Tibial artery (tissue), 4 donors: Measurements from ENCODE around the gene DNAH8.
A peak's percentile ranks its signal among the peaks of the same experiment; 100 is the strongest.

Source experiments
- DNase-seq, 2 donors: peaks; one replicate each; pipeline ENCODE4 v3.0.0-alpha.2; 2019
- H3K27ac ChIP-seq, 2 donors: fragments of 200-600 bp; sonication (generic) in 1 of 2; 1 replicate in 1 of 2; 2 replicates in 1 of 2; pipeline ENCODE4 v1.5.1; 2018 to 2019; ENCODE audit warnings: mild to moderate bottlenecking in 1 of 2
- H3K27me3 ChIP-seq, 2 donors: fragments of 200-600 bp; sonication (generic) in 1 of 2; one replicate each; pipeline versions ENCODE4 v1.5.1 to v1.6.0; 2016 to 2019
- H3K36me3 ChIP-seq, 3 donors: fragments of 200-600 bp; sonication (generic) in 2 of 3; one replicate each; pipeline ENCODE4 v1.5.1; 2016 to 2019; ENCODE audit warnings: mild to moderate bottlenecking in 2 of 3
- H3K4me1 ChIP-seq, 4 donors: fragments of 200-600 bp; sonication (generic) in 2 of 4; 1 replicate in 3 of 4; 2 replicates in 1 of 4; pipeline ENCODE4 v1.5.1; 2016 to 2019
- H3K4me3 ChIP-seq, 2 donors: fragments of 200-600 bp; sonication (generic) in 1 of 2; 1 replicate in 1 of 2; 2 replicates in 1 of 2; pipeline ENCODE4 v1.5.1; 2018 to 2019; ENCODE audit warnings: mild to moderate bottlenecking in 2 of 2
- H3K9me3 ChIP-seq, 3 donors: fragments of 200-600 bp; sonication (generic) in 1 of 3; one replicate each; pipeline ENCODE4 v1.5.1; 2016 to 2019
- CTCF ChIP-seq, 2 experiments: fragments of 200-600 bp in 1 of 2; fragments of 450-650 bp in 1 of 2; IDR thresholded peaks; one replicate each; pipeline ENCODE4 v1.5.1; 2017 to 2019; ENCODE audit warnings: antibody characterized with exemption in 2 of 2, mild to moderate bottlenecking in 1 of 2, moderate library complexity in 1 of 2
- intact Hi-C: fragments of 100-400 bp; cut with DNase I; formaldehyde crosslinking; loops from one replicate; pipeline ENCODE4 v1.15.0; 2023; ENCODE audit warnings: low total_unique reads

Gene DNAH8

GRCh38 chr6:38686270-38687042 lies 28.7 kb upstream of the DNAH8 start:
- no peaks in the 10 kb centered on the region for H3K9me3 ChIP-seq
- H3K4me1 ChIP-seq: peaks cover 0 to 29% (median 2%) of the 10 kb centered on the region in 4 donors
- peak overlapping the region; percentile 17 to 51 for H3K27ac ChIP-seq
- H3K27me3 ChIP-seq: no peaks in the 10 kb centered on the region
- DNase-seq: no peak
- no peak overlapping the region for H3K4me3 ChIP-seq
- H3K36me3 ChIP-seq: peaks cover 5 to 22% (median 20%) of the 10 kb centered on the region in 3 donors
- no peak for TF ChIP-seq CTCF (IDR thresholded peaks at IDR 0.05)
- intact Hi-C loops: no loop called here

- Histone ChIP-seq H3K27ac (peak overlapping the region in 1 of 2 donors; percentile 51), H3K27me3 (no peaks in the 10 kb centered on the region), H3K36me3 (peaks cover 0 to 20% (median 16%) of the 10 kb centered on the region in 3 donors), H3K4me1 (peaks cover 0 to 29% (median 2%) of the 10 kb centered on the region in 4 donors), H3K4me3 (no peak overlapping the region), H3K9me3 (no peaks in the 10 kb centered on the region)
- intact Hi-C loops: no loop called here
- DNase-seq: no peak
- no peak for TF ChIP-seq CTCF (IDR thresholded peaks at IDR 0.05)
These were observed 28.1 kb upstream of the DNAH8 start for GRCh38 chr6:38687043-38687353.

- intact Hi-C loops: no loop called here
- no peak for DNase-seq
- no peaks in the 10 kb centered on the region for H3K9me3 ChIP-seq
- peaks cover 0 to 15% (median 13%) of the 10 kb centered on the region in 3 donors for H3K36me3 ChIP-seq
- peaks cover 0 to 29% (median 2%) of the 10 kb centered on the region in 4 donors for H3K4me1 ChIP-seq
- no peak for TF ChIP-seq CTCF (IDR thresholded peaks at IDR 0.05)
- no peak overlapping the region for H3K4me3 ChIP-seq
- H3K27me3 ChIP-seq: no peaks in the 10 kb centered on the region
- H3K27ac ChIP-seq: peak overlapping the region in 1 of 2 donors; percentile 51
These were observed 27.6 kb upstream of the DNAH8 start for GRCh38 chr6:38687549-38687948.

- peaks cover 0 to 7% (median 4%) of the 10 kb centered on the region in 3 donors for H3K36me3 ChIP-seq
- H3K9me3 ChIP-seq: no peaks in the 10 kb centered on the region
- H3K27ac ChIP-seq: no peak overlapping the region
- no peak overlapping the region for H3K4me3 ChIP-seq
- peaks cover 0 to 29% (median 2%) of the 10 kb centered on the region in 4 donors for H3K4me1 ChIP-seq
- intact Hi-C loops: no loop called here
- no peaks in the 10 kb centered on the region for H3K27me3 ChIP-seq
- no peak for DNase-seq
- TF ChIP-seq CTCF (IDR thresholded peaks at IDR 0.05): no peak
These were observed 26.5 kb upstream of the DNAH8 start for GRCh38 chr6:38688579-38689087.

- intact Hi-C loops: no loop called here
- Histone ChIP-seq H3K9me3 (no peaks in the 10 kb centered on the region), H3K4me3 (no peak overlapping the region), H3K36me3 (peaks cover 0 to 4% (median 0%) of the 10 kb centered on the region in 3 donors), H3K4me1 (no peaks in the 10 kb centered on the region), H3K27ac (no peak overlapping the region), H3K27me3 (no peaks in the 10 kb centered on the region)
- TF ChIP-seq CTCF (IDR thresholded peaks at IDR 0.05): no peak
- DNase-seq: no peak
These were observed 19.7 kb upstream of the DNAH8 start for GRCh38 chr6:38695227-38695900.
